Limb (tissue), 2 donors: ENCODE results near the gene NSF.
"Not testable (repeated sequence)": the region's sequence is repeated elsewhere in the genome, so short reads cannot be mapped to it uniquely, and the experiment has no call there.

ENCODE experiments used
- DNase-seq, 2 donors: peaks; one replicate each; pipeline ENCODE4 v3.0.0-alpha.2; 2016; ENCODE audit errors: extremely low spot score in 2 of 2

Gene NSF

GRCh38 chr17:46756081-46756735, 165.7 kb downstream of the NSF start:
- DNase-seq = no peak

GRCh38 chr17:46756861-46757260, 166.4 kb downstream of the NSF start:
- no peak for DNase-seq

GRCh38 chr17:46757588-46757987, 167.1 kb downstream of the NSF start:
- not testable (repeated sequence) for DNase-seq

GRCh38 chr17:46758614-46759013, 168.1 kb downstream of the NSF start:
- DNase-seq = no peak

GRCh38 chr17:46759141-46759540, 168.7 kb downstream of the NSF start:
- DNase-seq = no peak

GRCh38 chr17:46763416-46763815, 172.9 kb downstream of the NSF start:
- no peak for DNase-seq

GRCh38 chr17:46764000-46764708, 173.7 kb downstream of the NSF start:
- no peak for DNase-seq

- DNase-seq = no peak
These were observed 174.4 kb downstream of the NSF start for GRCh38 chr17:46764709-46765401.

- DNase-seq = no peak
These were observed 175.0 kb downstream of the NSF start for GRCh38 chr17:46765453-46765852.

GRCh38 chr17:46766493-46767491, 176.3 kb downstream of the NSF start:
- no peak for DNase-seq

- DNase-seq = no peak
These were observed 178.0 kb downstream of the NSF start for GRCh38 chr17:46768540-46768870.

GRCh38 chr17:46768896-46769295, 178.4 kb downstream of the NSF start:
- not testable (repeated sequence) for DNase-seq

- DNase-seq = no peak
These were observed 179.3 kb downstream of the NSF start for GRCh38 chr17:46769531-46770438.

GRCh38 chr17:46770439-46770817, 180.0 kb downstream of the NSF start:
- DNase-seq = no peak

GRCh38 chr17:46770818-46771560, 180.5 kb downstream of the NSF start:
- DNase-seq = peak; percentile 36 to 76

- DNase-seq = peak in 1 of 2 donors; percentile 74
These were observed 181.3 kb downstream of the NSF start for GRCh38 chr17:46771561-46772474.

GRCh38 chr17:46772475-46773220, 182.2 kb downstream of the NSF start:
- DNase-seq = no peak

GRCh38 chr17:46773221-46773605, 182.7 kb downstream of the NSF start:
- DNase-seq = no peak
